GM19467 (cell line): ENCODE measurements around the gene GJC2.

Experiments used
- ATAC-seq: cut with Tn5 transposase; IDR thresholded peaks from one replicate; pipeline ENCODE4 v1.9.1; 2021; ENCODE audit warnings: mild to moderate bottlenecking, moderate library complexity; ENCODE audit not compliant: unreplicated experiment

Gene GJC2

DNA sequence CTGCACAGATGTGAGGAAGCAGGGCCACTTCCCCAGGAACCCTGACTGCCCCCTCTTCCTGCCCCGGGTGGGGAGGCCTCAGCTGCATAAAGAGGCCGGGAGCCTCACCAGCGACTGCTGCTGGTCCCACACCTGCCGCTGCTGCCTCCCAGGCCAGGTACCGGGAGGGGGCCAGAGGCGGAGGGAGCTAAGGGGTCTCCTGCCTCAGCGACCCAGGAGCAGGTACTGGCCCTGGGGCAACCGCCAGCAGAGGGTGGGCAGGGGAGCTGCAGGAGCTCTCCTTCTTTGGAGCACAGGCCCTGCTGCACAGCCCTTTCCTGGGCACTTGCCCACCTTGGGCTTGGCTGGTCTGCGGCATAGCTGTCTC, 6.8 kb downstream of the GJC2 start:
- ATAC-seq: no peak

DNA sequence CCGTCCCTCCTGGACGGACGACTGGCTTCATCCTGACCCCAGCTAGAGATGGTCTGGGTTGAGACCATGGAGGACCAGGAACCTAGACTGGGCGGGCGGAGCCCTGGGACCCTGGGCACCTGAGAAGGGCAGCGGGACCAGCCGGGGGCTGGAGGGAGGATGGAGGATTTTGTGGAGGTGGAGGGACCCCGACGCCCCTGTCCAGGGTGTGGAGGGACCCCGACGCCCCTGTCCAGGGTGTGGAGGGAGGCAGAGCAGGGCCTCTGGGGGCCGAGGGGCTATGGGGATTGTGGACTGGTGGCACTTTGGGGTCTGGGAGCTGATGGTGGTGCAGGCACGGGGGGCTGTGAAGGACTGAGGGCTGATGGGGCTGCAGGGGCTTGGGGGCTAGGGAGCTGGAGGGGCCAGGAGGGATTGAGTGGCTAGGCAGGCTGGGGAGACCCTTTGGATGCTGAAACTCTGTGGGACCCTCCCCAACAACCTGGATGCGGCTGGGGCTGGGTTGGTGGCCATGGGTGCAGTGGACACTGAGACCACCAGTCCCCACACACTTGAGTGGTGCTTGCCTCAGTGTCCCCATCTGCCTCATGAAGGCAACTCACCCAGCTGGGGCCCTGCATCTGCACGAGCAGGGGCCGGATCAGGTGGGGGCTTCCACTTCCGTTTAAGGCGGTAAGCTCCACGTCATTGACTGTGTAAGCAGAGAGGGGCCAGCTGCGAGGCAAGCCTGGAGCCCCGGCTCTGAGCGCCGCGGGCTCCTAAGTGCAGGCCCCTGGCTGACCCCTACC, 7.4 kb downstream of the GJC2 start:
- no peak for ATAC-seq

DNA sequence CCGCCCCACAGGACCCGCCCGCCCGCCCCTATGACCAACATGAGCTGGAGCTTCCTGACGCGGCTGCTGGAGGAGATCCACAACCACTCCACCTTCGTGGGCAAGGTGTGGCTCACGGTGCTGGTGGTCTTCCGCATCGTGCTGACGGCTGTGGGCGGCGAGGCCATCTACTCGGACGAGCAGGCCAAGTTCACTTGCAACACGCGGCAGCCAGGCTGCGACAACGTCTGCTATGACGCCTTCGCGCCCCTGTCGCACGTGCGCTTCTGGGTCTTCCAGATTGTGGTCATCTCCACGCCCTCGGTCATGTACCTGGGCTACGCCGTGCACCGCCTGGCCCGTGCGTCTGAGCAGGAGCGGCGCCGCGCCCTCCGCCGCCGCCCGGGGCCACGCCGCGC, 8.0 kb downstream of the GJC2 start:
- no peak for ATAC-seq

DNA sequence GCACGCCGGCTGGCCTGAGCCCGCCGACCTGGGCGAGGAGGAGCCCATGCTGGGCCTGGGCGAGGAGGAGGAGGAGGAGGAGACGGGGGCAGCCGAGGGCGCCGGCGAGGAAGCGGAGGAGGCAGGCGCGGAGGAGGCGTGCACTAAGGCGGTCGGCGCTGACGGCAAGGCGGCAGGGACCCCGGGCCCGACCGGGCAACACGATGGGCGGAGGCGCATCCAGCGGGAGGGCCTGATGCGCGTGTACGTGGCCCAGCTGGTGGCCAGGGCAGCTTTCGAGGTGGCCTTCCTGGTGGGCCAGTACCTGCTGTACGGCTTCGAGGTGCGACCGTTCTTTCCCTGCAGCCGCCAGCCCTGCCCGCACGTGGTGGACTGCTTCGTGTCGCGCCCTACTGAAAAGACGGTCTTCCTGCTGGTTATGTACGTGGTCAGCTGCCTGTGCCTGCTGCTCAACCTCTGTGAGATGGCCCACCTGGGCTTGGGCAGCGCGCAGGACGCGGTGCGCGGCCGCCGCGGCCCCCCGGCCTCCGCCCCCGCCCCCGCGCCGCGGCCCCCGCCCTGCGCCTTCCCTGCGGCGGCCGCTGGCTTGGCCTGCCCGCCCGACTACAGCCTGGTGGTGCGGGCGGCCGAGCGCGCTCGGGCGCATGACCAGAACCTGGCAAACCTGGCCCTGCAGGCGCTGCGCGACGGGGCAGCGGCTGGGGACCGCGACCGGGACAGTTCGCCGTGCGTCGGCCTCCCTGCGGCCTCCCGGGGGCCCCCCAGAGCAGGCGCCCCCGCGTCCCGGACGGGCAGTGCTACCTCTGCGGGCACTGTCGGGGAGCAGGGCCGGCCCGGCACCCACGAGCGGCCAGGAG, 8.6 kb downstream of the GJC2 start:
- ATAC-seq: no peak

DNA sequence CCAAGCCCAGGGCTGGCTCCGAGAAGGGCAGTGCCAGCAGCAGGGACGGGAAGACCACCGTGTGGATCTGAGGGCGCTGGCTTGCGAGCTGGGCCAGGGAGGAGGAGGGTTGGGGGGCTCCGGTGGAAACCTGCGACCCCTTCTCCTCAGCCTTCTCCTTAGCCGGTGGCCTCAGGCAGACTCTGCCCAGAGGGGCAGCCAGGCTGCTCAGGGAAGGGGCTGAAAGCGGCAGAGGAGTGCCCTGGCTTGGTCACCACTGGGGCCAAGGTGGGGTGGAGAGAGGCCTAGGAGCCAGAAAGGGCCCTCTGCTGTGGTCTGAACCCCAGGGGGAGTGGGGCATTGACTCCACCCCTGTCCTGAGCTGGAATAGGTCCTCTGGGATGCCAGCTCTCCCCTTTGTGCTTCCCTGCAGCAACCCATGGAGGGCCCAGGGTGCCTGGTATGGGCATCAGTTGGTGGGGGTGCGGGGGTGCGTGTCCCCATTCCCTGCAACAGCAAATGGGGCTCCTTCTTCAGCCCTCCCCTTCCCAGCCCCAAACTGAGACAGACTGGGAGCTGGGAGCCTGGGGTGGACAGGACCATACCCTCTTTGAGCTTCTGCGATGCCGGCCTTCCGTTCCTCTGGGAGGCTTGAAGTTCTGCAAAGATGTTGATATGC, 9.4 kb downstream of the GJC2 start:
- ATAC-seq: no peak

DNA sequence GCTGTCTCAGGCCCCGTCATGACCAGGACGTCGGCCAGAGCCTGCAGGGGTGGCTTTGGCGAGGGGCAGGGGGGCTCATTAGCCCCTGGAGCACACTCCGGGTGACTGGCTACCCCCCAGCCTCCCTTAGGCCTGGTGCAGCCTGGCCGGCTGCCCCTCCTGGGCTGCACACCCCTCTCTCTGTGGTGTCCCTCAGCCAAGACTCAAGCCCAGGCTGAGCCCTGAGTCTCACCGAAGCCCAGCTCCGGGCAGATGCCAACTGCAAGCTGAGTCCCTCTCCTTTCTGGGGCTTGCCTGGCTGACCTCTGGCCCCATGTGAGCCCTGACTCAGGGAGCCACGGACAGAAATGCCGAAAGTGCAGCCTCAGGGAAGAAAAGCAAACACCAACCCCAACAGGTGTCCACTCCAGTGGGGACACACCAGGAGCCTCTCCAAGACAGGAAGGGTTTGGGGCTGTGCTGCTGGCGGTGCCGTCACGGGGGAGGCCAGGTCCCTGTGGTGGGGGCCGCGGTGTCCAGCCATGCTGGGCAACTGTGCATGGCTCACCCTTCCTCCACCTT, 10.6 kb downstream of the GJC2 start:
- ATAC-seq: no peak

DNA sequence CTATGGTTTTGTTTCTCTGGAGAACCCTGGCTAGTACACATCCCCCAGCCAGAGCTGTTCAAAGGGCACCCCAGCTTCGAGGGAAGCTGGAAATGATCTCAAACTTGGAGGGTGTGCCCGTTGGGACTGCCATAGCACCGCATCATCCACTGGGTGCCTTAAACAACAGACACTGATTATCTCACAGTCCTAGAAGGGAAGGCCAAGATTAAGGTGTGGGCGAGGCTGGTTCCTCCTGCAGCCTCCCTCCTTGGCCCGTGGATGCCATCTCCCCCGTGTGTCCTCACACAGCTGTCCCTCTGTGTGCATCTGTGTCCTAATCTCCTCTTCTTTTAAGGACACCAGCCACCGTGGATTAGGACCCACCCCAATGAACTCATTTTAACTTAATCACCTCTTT, 11.6 kb downstream of the GJC2 start:
- no peak for ATAC-seq

DNA sequence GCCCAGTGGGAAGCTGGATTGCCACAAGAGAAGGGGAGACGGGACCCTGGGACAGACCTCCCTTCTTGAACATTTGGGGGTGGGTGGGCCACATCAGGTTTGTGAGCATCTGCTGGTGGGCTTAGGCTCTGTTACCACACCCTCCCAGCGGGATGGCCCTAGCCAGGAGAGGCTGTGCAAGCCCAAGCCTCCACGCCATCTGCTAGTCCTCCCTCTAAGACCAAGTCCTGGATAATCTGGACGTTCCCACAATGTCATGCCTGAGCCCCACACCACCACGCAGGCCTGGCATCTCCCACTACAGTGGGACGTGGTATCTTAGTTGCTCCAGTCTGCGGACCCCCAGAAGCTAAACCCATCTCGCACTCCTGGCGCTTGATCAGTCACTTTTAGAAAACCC, 12.1 kb downstream of the GJC2 start:
- ATAC-seq: no peak

DNA sequence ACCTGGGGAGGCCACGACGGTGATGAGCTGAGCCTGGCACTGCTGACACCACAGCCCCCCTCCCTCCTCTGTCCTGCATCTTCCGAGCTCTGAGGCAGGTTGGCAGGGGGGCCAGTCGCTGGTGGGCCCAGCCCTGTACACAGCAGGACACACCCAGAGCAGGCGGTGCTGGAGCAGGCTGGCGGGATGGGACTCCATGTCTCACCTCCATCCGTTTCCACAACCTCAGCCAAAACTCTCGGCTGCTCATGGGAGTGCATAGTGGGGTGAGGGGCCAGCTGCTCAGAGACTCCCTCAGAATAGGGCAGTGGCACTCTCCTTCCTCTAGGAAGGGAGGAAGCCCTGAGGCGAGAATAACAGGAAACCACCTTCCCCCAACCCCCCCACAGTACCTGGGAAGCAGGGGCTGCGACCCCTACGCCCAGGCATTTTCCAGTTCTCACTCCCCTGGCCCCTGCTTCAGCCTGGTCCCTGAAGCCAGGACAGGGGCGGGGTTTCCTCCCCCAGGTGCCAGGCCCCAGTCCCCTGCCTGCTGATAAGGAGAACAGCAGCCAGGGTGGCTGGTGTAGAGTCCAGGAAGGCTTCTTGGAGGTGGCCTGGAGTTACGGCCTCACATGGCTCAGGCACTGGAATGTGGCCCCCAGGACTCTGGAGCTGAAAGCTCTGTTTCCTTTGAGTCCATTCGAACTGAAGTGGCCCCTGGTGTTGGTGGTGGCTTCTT, 12.7 kb downstream of the GJC2 start:
- no peak for ATAC-seq

DNA sequence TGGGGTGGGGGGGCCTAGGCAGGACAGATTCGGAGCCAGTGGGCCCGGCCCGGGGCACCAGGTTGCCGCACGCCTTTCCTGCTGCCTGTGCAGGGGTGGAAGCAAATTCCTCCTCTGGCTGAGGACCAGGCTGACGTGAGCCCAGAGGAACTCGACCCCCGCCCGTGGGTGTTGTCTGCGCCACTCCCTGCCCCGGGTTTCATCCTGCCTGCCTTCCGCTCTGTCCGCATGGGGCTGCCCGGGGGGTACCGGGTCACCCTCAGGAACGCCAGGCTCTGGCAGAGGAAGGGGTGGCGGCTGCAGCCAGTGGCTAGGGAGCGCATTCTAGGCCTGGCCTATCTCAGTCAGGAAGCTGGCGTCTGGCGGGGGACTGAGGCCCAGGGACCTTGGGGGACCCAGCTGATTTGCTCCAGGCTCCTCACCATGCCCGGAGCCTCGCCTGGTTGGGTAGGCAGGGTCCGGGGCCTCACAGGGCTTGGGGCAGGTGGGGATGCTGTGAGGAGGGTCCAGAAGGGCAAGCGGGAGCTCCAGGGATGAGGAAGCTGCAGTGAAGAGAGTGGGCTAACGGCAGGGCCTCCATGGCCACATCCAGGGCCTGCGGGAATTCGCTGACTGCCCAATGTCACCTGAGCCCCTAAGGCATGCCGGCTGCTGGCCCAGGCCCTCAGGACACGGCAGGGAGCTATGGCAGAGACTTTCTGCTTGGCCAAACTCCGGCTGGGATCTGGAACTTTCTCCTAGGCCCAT, 13.4 kb downstream of the GJC2 start:
- no peak for ATAC-seq

DNA sequence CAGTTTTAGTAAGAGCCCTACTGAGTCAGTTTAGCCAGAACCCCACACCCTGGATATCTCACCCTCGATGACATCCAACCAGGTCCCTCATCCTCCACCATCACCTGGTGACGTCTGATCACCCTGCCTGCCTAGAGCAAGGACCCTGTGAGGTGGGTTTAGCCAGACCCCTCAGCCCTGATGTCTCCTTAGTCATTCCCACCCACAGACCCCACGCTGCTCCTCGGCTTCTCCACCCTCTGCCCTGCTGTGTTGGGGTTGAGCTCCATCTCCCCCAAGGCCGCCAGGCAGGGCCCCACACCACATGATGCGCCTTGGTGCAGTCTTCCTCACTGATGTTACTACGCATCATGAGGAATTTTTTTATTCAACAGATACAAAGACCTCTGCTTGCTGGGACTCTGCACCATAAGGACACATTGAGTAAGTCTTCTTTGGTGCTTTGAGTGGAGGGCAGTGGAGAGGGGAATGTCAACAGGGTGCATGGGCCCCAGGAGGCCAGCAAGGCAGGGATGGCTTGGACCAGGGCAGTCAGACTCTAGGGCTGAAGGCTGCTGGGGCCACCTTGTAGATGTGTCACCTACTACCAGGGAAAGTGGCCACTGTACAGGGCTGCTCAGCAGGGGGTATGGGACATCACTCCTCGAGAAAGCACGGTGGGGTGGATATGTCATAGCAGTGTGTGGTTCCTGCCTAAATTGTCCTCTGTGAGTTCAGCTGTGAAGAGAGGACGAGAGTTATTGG, 14.2 kb downstream of the GJC2 start:
- ATAC-seq: no peak

DNA sequence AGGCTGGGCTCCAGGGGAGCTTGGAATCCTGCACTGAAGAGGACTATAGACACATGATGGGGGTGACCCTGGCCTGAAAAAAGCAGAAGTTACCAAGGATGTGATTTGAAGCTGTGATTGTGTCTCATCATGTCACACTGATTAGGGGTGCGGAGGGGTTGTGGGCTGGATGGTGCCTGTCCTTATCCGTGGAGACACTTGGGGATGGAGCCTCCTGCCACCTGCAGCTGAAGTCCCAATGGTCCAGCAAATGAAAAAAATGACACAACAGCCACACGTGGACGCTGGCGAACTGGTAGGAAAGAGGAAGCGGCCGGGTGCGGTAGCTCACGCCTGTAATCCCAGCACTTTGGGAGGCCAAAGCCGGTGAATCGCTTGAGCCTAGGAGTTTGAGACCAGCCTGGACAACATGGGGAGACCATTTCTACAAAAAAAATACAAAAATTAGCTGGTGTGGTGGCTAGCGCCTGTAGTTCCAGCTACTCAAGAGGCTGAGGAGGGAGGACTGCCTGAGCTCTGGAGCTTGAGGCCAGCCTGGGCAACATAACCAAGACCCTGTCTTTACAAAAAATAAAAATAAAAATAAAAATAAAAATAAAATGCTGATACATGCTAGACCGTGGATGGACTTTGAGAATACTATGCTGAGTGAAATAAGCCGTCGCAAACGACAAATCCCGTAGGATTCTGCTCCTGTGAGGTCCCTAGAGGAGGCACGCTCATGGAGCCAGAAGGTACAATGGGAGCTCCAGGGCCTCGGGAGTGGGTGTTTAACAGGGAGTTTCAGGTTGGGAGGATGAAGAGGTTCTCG, 15.0 kb downstream of the GJC2 start:
- no peak for ATAC-seq

DNA sequence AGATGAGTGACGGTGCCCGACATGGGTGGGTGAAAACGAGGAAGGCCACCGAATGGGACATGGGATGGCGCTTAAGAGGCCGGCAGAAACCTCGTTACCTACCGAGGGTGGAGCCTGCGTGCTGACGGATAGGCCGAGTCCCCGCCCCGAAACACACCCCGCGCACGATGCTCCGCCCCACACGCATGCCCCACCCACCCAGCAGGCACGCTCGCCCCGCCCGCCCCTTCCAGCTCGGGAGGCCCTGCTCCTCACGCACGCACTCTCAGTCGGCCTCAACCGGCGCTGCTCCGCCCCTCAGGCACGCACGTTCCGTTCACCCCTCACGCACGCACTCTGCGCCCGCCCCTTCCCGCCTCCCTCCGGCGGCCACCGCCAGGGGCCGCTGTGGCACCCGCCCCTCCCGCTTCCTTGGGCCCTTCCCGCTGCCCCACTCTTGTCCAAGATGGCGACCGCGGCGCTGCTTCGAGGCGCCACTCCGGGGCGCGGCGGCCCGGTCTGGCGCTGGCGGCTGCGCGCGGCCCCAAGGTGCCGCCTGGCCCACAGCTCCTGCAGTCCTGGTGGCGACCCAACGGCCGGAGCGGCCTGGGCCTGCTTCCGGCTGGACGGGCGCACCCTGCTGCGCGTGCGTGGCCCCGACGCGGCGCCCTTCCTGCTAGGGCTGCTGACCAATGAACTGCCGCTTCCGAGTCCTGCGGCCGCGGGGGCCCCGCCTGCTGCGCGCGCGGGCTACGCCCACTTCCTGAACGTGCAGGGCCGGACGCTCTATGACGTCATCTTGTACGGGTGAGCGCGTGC, 15.8 kb downstream of the GJC2 start, which contains the start of gene IBA57:
IBA57 (plus strand) TSS at position 433 of the 798 bp plus-strand sequence; CDS start at position 446, 13 bp downstream.
- ATAC-seq: peak; percentile 81

DNA sequence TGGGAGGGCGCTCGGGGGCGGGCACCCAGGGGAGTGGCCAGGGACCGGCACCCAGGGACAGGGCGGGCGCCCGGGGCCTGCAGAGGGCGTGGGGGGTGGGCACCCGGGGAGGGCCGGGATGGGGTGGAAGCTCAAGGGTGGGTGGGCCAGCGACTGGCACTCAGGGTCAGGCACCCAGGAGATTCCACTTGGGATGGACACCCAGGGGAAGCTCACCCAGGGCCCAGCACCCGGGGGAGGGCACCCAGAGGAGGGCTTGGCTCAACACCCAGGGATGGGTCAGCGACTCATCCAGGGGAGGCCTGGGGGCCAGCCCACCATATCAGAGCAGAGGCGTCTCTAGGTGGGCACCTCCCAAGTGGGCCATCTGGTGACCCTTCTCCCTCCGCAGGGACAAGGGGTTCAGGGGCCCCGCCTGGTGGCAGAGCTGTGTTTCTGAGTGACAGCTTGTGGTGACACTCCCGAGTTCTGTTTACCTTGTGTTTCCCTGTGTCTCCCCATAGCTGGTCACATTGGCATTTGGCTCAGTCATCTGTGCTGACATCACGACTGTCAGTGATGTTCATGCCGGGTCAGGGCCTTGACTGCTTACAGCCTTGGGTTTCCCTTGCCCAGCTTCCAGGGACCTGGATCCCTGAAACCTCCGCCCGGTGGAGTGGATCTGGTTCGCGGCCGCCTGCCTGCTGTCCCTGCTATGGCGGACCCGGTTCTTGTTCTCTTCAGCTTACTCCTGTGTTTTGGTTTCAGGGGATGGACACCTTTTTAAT, 16.6 kb downstream of the GJC2 start:
- ATAC-seq: peak; percentile 4

DNA sequence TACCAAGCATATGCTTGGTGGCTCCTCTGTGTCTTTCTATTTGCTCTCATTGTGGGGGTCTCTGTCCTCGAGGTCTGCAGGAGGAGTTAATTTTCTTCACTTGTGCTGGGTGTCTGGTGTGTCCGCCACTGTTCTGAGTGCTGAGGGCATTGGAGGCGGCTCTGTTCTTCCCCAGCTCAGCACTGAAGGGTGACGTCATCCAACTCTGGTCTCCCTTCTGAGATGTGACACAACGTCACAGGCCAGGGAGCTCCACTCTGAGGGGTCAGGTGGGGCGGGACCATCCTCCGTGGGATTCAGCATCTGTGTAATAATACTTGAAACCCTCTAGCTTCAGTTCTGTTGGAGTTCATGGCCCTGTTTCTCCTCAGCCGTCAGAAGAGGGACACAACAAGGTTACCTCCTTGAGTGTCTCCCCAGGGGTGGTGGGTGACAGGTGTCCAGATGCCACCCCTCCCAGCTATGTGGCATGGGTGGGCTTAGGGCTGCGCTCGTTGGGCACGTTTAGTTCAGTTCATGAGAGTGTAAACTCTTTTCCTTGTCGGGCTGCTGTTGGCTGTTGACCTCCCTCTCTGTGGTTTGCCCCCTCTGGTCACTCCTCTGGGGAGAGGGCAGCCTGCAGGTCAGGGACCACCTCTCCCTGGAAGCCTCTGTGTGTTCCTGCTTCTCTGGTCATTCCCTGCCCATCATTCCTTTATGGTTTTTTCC, 19.0 kb downstream of the GJC2 start:
- ATAC-seq: no peak

DNA sequence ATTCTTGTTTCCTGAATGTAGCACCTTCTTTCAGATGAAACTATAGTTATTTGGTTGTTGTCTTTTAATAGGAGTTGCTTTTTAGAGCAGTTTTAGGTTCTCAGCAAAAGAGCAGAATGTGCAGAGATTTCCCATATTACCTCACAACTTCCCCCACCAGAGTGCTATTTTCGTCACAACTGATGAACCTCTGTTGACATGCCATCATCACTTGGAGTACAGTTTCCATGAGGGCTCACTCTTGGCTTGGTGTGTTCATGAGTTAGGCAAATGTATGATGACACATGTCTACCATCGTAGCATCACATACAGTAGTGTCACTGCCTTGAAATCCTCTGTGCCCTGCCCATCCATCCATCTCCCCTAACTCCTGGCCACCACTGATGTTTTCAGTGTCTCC, 19.6 kb downstream of the GJC2 start:
- ATAC-seq: no peak
